Adrenal gland (tissue), 12 donors: ENCODE results near the gene ST7. TPM values are rescaled to one million over a fixed set of nuclear protein-coding genes. Genes with fewer than 3 reads are reported as not detected.
A peak's percentile ranks its signal among the peaks of the same experiment; 100 is the strongest.

Experiments
- DNase-seq, 7 donors: peaks; one replicate each; pipeline ENCODE4 v3.0.0-alpha.2; 2019 to 2020
- H3K27ac ChIP-seq, 5 donors: fragments of 200-600 bp; sonication (generic) in 4 of 5; 1 replicate in 3 of 5; 2 replicates in 2 of 5; pipeline versions ENCODE4 v1.5.1 to v1.8.0; 2016 to 2020; ENCODE audit warnings: mild to moderate bottlenecking in 1 of 5
- H3K27me3 ChIP-seq: fragments of 200-600 bp; 2 replicates; pipeline ENCODE4 v1.8.0; 2021
- H3K36me3 ChIP-seq, 2 donors: fragments of 200-600 bp; replicated peaks in 1 of 2; 1 replicate in 1 of 2; 2 replicates in 1 of 2; pipeline versions ENCODE4 v1.5.1 to v1.8.0; 2018 to 2022
- H3K4me1 ChIP-seq, 2 donors: fragments of 200-600 bp; replicated peaks in 1 of 2; 1 replicate in 1 of 2; 2 replicates in 1 of 2; pipeline versions ENCODE4 v1.5.1 to v1.8.0; 2018 to 2021
- H3K4me3 ChIP-seq, 4 donors: fragments of 200-600 bp; sonication (generic) in 3 of 4; one replicate each; pipeline ENCODE4 v1.5.1; 2016 to 2018
- H3K9me3 ChIP-seq, 3 donors: fragments of 200-600 bp; sonication (generic) in 1 of 3; replicated peaks in 1 of 3; 1 replicate in 2 of 3; 2 replicates in 1 of 3; pipeline versions ENCODE4 v1.5.1 to v1.8.0; 2016 to 2021
- POLR2A ChIP-seq, 2 donors: fragments of 450-650 bp; IDR thresholded peaks; one replicate each; pipeline ENCODE4 v1.6.1; 2017; ENCODE audit warnings: antibody characterized with exemption in 2 of 2, mild to moderate bottlenecking in 2 of 2, moderate library complexity in 1 of 2
- WGBS, 4 donors: extraction: QIAGEN DNeasy Blood & Tissue Kit in 2 of 4; methylation state at CpG; one replicate each; pipeline versions ENCODE4 v1.1.5 to v1.1.7; 2013 to 2017; 5-methylcytosine and 5-hydroxymethylcytosine counted together
- intact Hi-C, 2 donors: fragments of 100-400 bp; cut with DNase I; formaldehyde crosslinking; loops; one replicate each; pipeline versions ENCODE4 v1.14.1 to v1.15.0; 2022 to 2023
- polyA plus RNA-seq, 3 donors: library from polyadenylated mRNA; stranded (reverse); fragments of 200-250 nt in 2 of 3; fragments of 350-450 nt in 1 of 3; fragmentation: Illumina TruSeq in 1 of 3; extraction: RNeasy Lipid Tissue Mini Kit (QIAGEN cat#74804) in 1 of 3; gene quantifications; one replicate each; pipeline ENCODE4 v1.2.3, GENCODE V29; 2013 to 2014
- total RNA-seq, 9 donors: library from RNA; depleted of rRNA in 4 of 9; stranded (reverse); fragments of >200 nt in 4 of 9; fragments of 120-200 nt in 1 of 9; fragmentation: NEBNext Ultra II Directional in 1 of 9; extraction: Animal tissue kit (Norgen Biotek cat#: 25700) in 1 of 9; gene quantifications; one replicate each; pipeline versions ENCODE4 v1.1.0 to v1.2.4, GENCODE V29; 2013 to 2023
- TF ChIP-seq, protein P1 (sequence below), 6 experiments: fragments of 450-650 bp in 4 of 6; fragments of 200-600 bp in 2 of 6; sonication (generic) in 1 of 6; IDR thresholded peaks; 1 replicate in 5 of 6; 2 replicates in 1 of 6; pipeline versions ENCODE4 v1.5.1 to v1.8.0; 2016 to 2021; ENCODE audit warnings: antibody characterized with exemption in 6 of 6, mild to moderate bottlenecking in 2 of 6, moderate library complexity in 1 of 6
- donor health status: healthy with polysubstance abuse.
- donor health status: Bipolar disorder and iron deficiency.
- donor health status: DM: yes; HTN: yes; CAD: no.
- donor health status: DM: no; HTN: no; CAD: no.
- donor health status: DM: no; HTN: no; CAD: no.
- donor health status: DM: yes; HTN: yes; CAD: no.

The ST7 gene
- total and polyA plus RNA-seq, 12 donors: 15.7 to 69.9 (median 33.1) TPM

DNA sequence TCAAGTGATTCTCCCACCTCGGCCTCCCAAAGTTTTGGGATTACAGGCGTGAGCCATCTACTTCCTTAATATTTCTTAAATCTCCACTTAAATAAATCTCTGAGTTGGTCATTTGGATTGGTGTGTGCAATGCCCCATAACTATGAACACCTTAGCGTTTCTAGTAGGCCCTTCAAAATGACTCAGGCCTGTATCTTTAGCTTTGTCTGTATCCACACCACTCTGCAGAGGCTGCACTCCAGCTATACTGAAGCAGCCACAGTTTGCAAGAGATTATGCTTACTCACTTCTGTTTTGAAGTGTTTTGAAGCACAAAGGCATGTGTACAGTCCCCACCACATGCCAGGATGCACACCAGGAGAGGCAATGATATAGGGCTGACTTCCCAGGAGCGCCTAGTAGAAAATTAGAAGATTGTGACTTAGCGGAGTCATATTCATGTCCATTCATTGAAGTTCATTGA lies 2.4 kb upstream of the ST7 start:
- 94 to 96% (median 95%) methylated on average over 5 of the region's 5 CpGs for WGBS, 4 donors
- H3K27ac ChIP-seq: no peak overlapping the region
- intact Hi-C loops: no loop called here

DNA sequence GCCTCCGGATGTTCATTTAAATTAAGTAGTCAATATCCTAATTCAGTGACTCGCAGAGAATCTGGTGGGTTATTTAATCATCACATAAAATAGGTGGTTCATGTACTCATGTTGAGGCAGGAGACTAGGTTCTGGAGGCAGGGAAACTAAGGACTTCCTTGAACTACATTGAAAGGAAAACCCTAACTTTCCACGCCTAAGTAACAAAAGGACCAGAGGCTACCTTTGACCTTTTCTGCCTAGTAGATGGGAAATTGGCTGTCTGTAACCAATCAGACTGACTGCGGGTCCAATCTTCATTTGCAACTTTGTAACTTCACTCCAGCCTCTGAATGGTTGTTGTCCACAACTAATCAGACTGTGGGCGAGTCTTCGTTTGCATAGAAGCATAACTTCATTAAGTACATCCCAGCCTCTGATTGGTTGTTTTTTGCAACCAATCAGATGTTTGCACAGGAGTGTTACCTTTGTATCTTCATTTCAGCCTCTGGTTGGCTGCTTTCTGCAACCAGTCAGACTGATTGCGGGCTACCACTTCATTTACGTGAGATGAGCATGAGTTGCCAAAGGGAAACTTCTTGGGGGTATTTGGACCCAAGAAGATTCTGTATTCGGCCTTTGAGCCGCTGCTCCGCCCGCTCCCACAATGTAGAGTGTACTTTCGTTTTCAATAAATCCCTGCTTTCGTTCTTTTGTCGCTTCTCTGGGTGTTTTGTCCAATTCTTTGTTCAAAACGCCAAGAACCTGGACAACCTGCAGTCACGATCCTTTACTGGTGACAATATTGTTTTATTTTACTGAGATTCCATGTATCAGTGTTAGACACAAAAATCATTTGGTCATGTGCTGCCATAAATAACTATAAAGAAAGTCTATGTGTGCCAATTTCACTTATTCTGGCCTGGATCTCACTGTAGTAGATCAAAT lies 1.7 kb upstream of the ST7 start:
- Histone ChIP-seq H3K36me3 (no peaks in the 10 kb centered on the region), H3K4me3 (no peak overlapping the region), H3K27me3 (no peaks in the 10 kb centered on the region), H3K9me3 (no peaks in the 10 kb centered on the region), H3K27ac (no peak overlapping the region), H3K4me1 (peaks cover 3 to 28% of the 10 kb centered on the region in 2 donors)
- WGBS, 4 donors: 97% methylated on average over 17 of the region's 17 CpGs
- TF ChIP-seq POLR2A (IDR thresholded peaks at IDR 0.05): no peak
- TF ChIP-seq, protein P1, sequence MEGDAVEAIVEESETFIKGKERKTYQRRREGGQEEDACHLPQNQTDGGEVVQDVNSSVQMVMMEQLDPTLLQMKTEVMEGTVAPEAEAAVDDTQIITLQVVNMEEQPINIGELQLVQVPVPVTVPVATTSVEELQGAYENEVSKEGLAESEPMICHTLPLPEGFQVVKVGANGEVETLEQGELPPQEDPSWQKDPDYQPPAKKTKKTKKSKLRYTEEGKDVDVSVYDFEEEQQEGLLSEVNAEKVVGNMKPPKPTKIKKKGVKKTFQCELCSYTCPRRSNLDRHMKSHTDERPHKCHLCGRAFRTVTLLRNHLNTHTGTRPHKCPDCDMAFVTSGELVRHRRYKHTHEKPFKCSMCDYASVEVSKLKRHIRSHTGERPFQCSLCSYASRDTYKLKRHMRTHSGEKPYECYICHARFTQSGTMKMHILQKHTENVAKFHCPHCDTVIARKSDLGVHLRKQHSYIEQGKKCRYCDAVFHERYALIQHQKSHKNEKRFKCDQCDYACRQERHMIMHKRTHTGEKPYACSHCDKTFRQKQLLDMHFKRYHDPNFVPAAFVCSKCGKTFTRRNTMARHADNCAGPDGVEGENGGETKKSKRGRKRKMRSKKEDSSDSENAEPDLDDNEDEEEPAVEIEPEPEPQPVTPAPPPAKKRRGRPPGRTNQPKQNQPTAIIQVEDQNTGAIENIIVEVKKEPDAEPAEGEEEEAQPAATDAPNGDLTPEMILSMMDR (IDR thresholded peaks at IDR 0.05): no peak
- DNase-seq: no peak
- intact Hi-C loops: no loop called here

More for the DNA sequence above, 2.4 kb upstream of the ST7 start:
- Histone ChIP-seq H3K4me3 (no peak overlapping the region), H3K27me3 (no peaks in the 10 kb centered on the region), H3K9me3 (no peaks in the 10 kb centered on the region), H3K36me3 (no peaks in the 10 kb centered on the region), H3K4me1 (peaks cover 0 to 21% of the 10 kb centered on the region in 2 donors)
- DNase-seq: no peak
- TF ChIP-seq POLR2A (IDR thresholded peaks at IDR 0.05): no peak
- TF ChIP-seq, protein P1 (IDR thresholded peaks at IDR 0.05): no peak

DNA sequence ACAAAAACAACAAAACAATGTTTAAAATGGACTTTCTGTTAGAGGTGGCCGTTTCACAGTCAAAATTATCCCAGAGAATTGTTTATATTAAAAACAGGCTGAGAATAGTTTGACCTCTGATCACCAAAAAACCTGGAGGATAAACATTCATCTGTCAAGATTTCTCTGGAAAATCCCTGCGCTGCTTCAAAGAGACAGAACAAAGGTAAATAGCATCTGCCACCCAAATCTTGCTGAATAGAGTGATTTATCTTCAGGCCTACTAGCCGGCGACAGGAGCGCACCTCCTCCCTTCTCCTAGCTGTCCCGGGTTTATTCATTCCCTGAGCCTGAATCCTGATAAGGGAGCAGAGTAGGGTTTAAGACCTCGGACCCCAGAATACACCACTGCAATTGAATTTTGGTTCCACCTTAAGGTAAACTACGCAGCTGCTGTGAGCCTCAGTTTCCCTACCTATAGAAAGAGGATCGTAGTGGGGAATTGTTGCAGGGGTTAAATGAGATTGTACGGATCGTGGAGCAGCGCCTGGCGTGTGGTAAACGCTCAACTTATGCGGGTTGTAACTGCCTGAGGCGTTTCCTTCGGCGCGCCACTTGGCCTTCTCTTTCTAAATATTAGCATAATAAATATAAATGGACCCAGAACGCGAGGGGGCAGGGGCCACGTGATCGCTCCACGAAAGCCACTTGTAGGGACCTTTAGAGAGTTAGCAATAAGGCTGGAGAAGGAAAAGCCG lies 498 bp upstream of the ST7 start:
- Histone ChIP-seq H3K4me3 (peak overlapping the region in 2 of 4 donors; percentile 65 to 95), H3K4me1 (peaks cover 4 to 28% of the 10 kb centered on the region in 2 donors), H3K27ac (peak overlapping the region; percentile 70 to 100 (median 99)), H3K27me3 (no peaks in the 10 kb centered on the region), H3K9me3 (no peaks in the 10 kb centered on the region), H3K36me3 (no peaks in the 10 kb centered on the region)
- WGBS, 4 donors: 3 to 6% (median 4%) methylated on average over 22 to 25 of the region's 25 CpGs
- intact Hi-C loops: no loop called here
- TF ChIP-seq, protein P1 (IDR thresholded peaks at IDR 0.05): no peak
- no peak for TF ChIP-seq POLR2A (IDR thresholded peaks at IDR 0.05)
- DNase-seq: peak in 5 of 7 donors; percentile 68 to 89 (median 79)
